Astrocyte (in vitro differentiated cells and primary cell): ENCODE results near the gene HMGA1.
"Not testable (repeated sequence)": the region's sequence is repeated elsewhere in the genome, so short reads cannot be mapped to it uniquely, and the experiment has no call there.

Experiments
- EZH2 ChIP-seq: IDR thresholded peaks from 2 replicates; pipeline ENCODE4 v1.6.1; 2012; ENCODE audit warnings: mild to moderate bottlenecking, low read length, inconsistent platforms; ENCODE audit not compliant: insufficient read depth
- TF ChIP-seq, protein P1 (sequence below): IDR thresholded peaks from 2 replicates; pipeline ENCODE4 v1.5.1; 2011; ENCODE audit warnings: low read depth, mild to moderate bottlenecking, inconsistent platforms, low read length, moderate library complexity; ENCODE audit not compliant: insufficient read depth

DNA sequence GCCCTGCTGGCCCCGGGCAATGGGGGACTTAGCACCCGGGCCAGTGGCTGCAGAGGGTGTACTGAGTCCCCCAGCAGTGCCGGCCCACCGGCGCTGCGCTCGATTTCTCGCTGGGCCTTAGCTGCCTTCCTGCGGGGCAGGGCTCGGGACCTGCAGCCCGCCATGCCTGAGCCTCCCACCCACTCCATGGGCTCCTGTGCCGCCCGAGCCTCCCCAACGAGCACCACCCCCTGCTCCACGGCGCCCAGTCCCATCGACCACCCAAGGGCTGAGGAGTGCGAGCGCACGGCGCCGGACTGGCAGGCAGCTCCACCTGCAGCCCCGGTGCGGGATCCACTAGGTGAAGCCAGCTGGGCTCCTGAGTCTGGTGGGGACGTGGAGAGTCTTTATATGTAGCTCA lies 32.5 kb downstream of the HMGA1 start:
- TF ChIP-seq, protein P1, sequence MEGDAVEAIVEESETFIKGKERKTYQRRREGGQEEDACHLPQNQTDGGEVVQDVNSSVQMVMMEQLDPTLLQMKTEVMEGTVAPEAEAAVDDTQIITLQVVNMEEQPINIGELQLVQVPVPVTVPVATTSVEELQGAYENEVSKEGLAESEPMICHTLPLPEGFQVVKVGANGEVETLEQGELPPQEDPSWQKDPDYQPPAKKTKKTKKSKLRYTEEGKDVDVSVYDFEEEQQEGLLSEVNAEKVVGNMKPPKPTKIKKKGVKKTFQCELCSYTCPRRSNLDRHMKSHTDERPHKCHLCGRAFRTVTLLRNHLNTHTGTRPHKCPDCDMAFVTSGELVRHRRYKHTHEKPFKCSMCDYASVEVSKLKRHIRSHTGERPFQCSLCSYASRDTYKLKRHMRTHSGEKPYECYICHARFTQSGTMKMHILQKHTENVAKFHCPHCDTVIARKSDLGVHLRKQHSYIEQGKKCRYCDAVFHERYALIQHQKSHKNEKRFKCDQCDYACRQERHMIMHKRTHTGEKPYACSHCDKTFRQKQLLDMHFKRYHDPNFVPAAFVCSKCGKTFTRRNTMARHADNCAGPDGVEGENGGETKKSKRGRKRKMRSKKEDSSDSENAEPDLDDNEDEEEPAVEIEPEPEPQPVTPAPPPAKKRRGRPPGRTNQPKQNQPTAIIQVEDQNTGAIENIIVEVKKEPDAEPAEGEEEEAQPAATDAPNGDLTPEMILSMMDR = not testable (repeated sequence)
- not testable (repeated sequence) for TF ChIP-seq EZH2
